IgD-negative memory B cell (primary cell): Measurements from ENCODE around the gene PPM1L. TPM values are rescaled to one million over a fixed set of nuclear protein-coding genes. Genes with fewer than 3 reads are reported as not detected.

ENCODE experiments used
- H3K27ac Mint-ChIP-seq, 3 donors: one replicate each; pipeline ENCODE4 v1.8.0; 2020 to 2022; ENCODE audit warnings: mild to moderate bottlenecking in 3 of 3, mixed read lengths in 3 of 3, moderate library complexity in 1 of 3
- H3K27me3 Mint-ChIP-seq: one replicate; pipeline ENCODE4 v1.8.0; 2021; ENCODE audit warnings: mixed read lengths
- H3K36me3 Mint-ChIP-seq: one replicate; pipeline ENCODE4 v1.8.0; 2020; ENCODE audit warnings: mild to moderate bottlenecking, mixed read lengths
- H3K4me1 Mint-ChIP-seq, 3 donors: one replicate each; pipeline ENCODE4 v1.8.0; 2020 to 2022; ENCODE audit warnings: mixed read lengths in 3 of 3, mild to moderate bottlenecking in 1 of 3
- H3K4me3 Mint-ChIP-seq, 4 donors: one replicate each; pipeline ENCODE4 v1.8.0; 2020 to 2022; ENCODE audit warnings: mild to moderate bottlenecking in 4 of 4, mixed read lengths in 4 of 4, moderate library complexity in 3 of 4
- H3K9me3 Mint-ChIP-seq, 3 donors: one replicate each; pipeline ENCODE4 v1.8.0; 2020 to 2021; ENCODE audit warnings: mixed read lengths in 3 of 3, mild to moderate bottlenecking in 1 of 3
- polyA plus RNA-seq: library from polyadenylated mRNA; unstranded; fragments of 300-500 nt; fragmentation: Illumina TruSeq; gene quantifications from one replicate; pipeline ENCODE4 v1.2.3, GENCODE V29; 2021

PPM1L gene
- polyA plus RNA-seq, 1 donor from 2014 or later = 3.0 TPM

- Mint-ChIP-seq H3K4me3 (no peak overlapping the region), H3K27me3 (no peaks in the 10 kb centered on the region), H3K9me3 (peaks cover 0 to 4% (median 0%) of the 10 kb centered on the region in 3 donors), H3K36me3 (peaks cover 7% of the 10 kb centered on the region), H3K4me1 (peaks cover 0 to 3% (median 0%) of the 10 kb centered on the region in 3 donors), H3K27ac (no peak overlapping the region)
Observed at GRCh38 chr3:160831401-160831800, 75.4 kb downstream of the PPM1L start.

- H3K4me1 Mint-ChIP-seq = peaks cover 0 to 8% (median 2%) of the 10 kb centered on the region in 3 donors
- H3K27ac Mint-ChIP-seq = no peak overlapping the region
- peaks cover 4% of the 10 kb centered on the region for H3K36me3 Mint-ChIP-seq
- H3K27me3 Mint-ChIP-seq = no peaks in the 10 kb centered on the region
- H3K9me3 Mint-ChIP-seq = peaks cover 2 to 4% (median 3%) of the 10 kb centered on the region in 3 donors
- no peak overlapping the region for H3K4me3 Mint-ChIP-seq
Observed at GRCh38 chr3:160837394-160837980, 81.5 kb downstream of the PPM1L start.

- Mint-ChIP-seq H3K4me3 (no peak overlapping the region), H3K27me3 (no peaks in the 10 kb centered on the region), H3K4me1 (peaks cover 0 to 8% (median 0%) of the 10 kb centered on the region in 3 donors), H3K36me3 (no peaks in the 10 kb centered on the region), H3K27ac (no peak overlapping the region), H3K9me3 (peaks cover 0 to 3% (median 2%) of the 10 kb centered on the region in 3 donors)
Observed at GRCh38 chr3:160840590-160840989, 84.6 kb downstream of the PPM1L start.

GRCh38 chr3:160841455-160841854 lies 85.4 kb downstream of the PPM1L start:
- H3K4me1 Mint-ChIP-seq = peaks cover 0 to 7% (median 0%) of the 10 kb centered on the region in 3 donors
- H3K9me3 Mint-ChIP-seq = peaks cover 0 to 3% (median 2%) of the 10 kb centered on the region in 3 donors
- peak overlapping the region in 1 of 3 donors; percentile 33 for H3K27ac Mint-ChIP-seq
- no peak overlapping the region for H3K4me3 Mint-ChIP-seq
- H3K36me3 Mint-ChIP-seq = no peaks in the 10 kb centered on the region
- H3K27me3 Mint-ChIP-seq = no peaks in the 10 kb centered on the region

- Mint-ChIP-seq H3K27me3 (no peaks in the 10 kb centered on the region), H3K9me3 (peaks cover 0 to 3% (median 2%) of the 10 kb centered on the region in 3 donors), H3K4me1 (peaks cover 0 to 3% (median 0%) of the 10 kb centered on the region in 3 donors), H3K4me3 (no peak overlapping the region), H3K36me3 (no peaks in the 10 kb centered on the region), H3K27ac (no peak overlapping the region)
Observed at GRCh38 chr3:160842021-160843005, 86.3 kb downstream of the PPM1L start.

- H3K27me3 Mint-ChIP-seq = peaks cover 1% of the 10 kb centered on the region
- peaks cover 3% of the 10 kb centered on the region for H3K36me3 Mint-ChIP-seq
- no peak overlapping the region for H3K4me3 Mint-ChIP-seq
- H3K9me3 Mint-ChIP-seq = no peaks in the 10 kb centered on the region
- H3K27ac Mint-ChIP-seq = no peak overlapping the region
- peaks cover 0 to 4% (median 2%) of the 10 kb centered on the region in 3 donors for H3K4me1 Mint-ChIP-seq
Observed at GRCh38 chr3:160851629-160852210, 95.7 kb downstream of the PPM1L start.

GRCh38 chr3:160852856-160853255 lies 96.8 kb downstream of the PPM1L start:
- Mint-ChIP-seq H3K4me1 (peaks cover 0 to 4% (median 0%) of the 10 kb centered on the region in 3 donors), H3K4me3 (no peak overlapping the region), H3K27me3 (peaks cover 1% of the 10 kb centered on the region), H3K36me3 (peaks cover 3% of the 10 kb centered on the region), H3K27ac (no peak overlapping the region), H3K9me3 (no peaks in the 10 kb centered on the region)

- H3K9me3 Mint-ChIP-seq = no peaks in the 10 kb centered on the region
- peaks cover 1% of the 10 kb centered on the region for H3K27me3 Mint-ChIP-seq
- no peak overlapping the region for H3K4me3 Mint-ChIP-seq
- no peak overlapping the region for H3K27ac Mint-ChIP-seq
- H3K36me3 Mint-ChIP-seq = no peaks in the 10 kb centered on the region
- H3K4me1 Mint-ChIP-seq = peaks cover 0 to 2% (median 2%) of the 10 kb centered on the region in 3 donors
Observed at GRCh38 chr3:160856450-160856849, 100.4 kb downstream of the PPM1L start.

GRCh38 chr3:160857476-160858119 lies 101.6 kb downstream of the PPM1L start:
- Mint-ChIP-seq H3K4me1 (peaks cover 0 to 2% (median 2%) of the 10 kb centered on the region in 3 donors), H3K9me3 (no peaks in the 10 kb centered on the region), H3K27ac (no peak overlapping the region), H3K36me3 (no peaks in the 10 kb centered on the region), H3K4me3 (no peak overlapping the region), H3K27me3 (peaks cover 1% of the 10 kb centered on the region)

GRCh38 chr3:160860346-160860745 lies 104.3 kb downstream of the PPM1L start:
- H3K4me3 Mint-ChIP-seq = peak overlapping the region in 1 of 4 donors; percentile 10
- H3K4me1 Mint-ChIP-seq = peaks cover 0 to 2% (median 2%) of the 10 kb centered on the region in 3 donors
- H3K27me3 Mint-ChIP-seq = peaks cover 1% of the 10 kb centered on the region
- no peak overlapping the region for H3K27ac Mint-ChIP-seq
- H3K9me3 Mint-ChIP-seq = no peaks in the 10 kb centered on the region
- H3K36me3 Mint-ChIP-seq = no peaks in the 10 kb centered on the region

GRCh38 chr3:160869825-160870224 lies 113.8 kb downstream of the PPM1L start:
- peaks cover 4% of the 10 kb centered on the region for H3K27me3 Mint-ChIP-seq
- no peaks in the 10 kb centered on the region for H3K4me1 Mint-ChIP-seq
- no peak overlapping the region for H3K4me3 Mint-ChIP-seq
- no peak overlapping the region for H3K27ac Mint-ChIP-seq
- no peaks in the 10 kb centered on the region for H3K36me3 Mint-ChIP-seq
- no peaks in the 10 kb centered on the region for H3K9me3 Mint-ChIP-seq

GRCh38 chr3:160870327-160870726 lies 114.3 kb downstream of the PPM1L start:
- Mint-ChIP-seq H3K4me1 (no peaks in the 10 kb centered on the region), H3K4me3 (no peak overlapping the region), H3K36me3 (no peaks in the 10 kb centered on the region), H3K27me3 (peaks cover 4% of the 10 kb centered on the region), H3K9me3 (no peaks in the 10 kb centered on the region), H3K27ac (no peak overlapping the region)

- no peaks in the 10 kb centered on the region for H3K36me3 Mint-ChIP-seq
- H3K4me3 Mint-ChIP-seq = no peak overlapping the region
- no peak overlapping the region for H3K27ac Mint-ChIP-seq
- peaks cover 0 to 11% (median 2%) of the 10 kb centered on the region in 3 donors for H3K9me3 Mint-ChIP-seq
- peaks cover 0 to 1% (median under 1%) of the 10 kb centered on the region in 3 donors for H3K4me1 Mint-ChIP-seq
- peaks cover 3% of the 10 kb centered on the region for H3K27me3 Mint-ChIP-seq
Observed at GRCh38 chr3:160874736-160875135, 118.7 kb downstream of the PPM1L start.

GRCh38 chr3:160876643-160877042 lies 120.6 kb downstream of the PPM1L start:
- Mint-ChIP-seq H3K27ac (no peak overlapping the region), H3K27me3 (peaks cover 1% of the 10 kb centered on the region), H3K36me3 (no peaks in the 10 kb centered on the region), H3K9me3 (peaks cover 0 to 11% (median 2%) of the 10 kb centered on the region in 3 donors), H3K4me3 (no peak overlapping the region), H3K4me1 (peaks cover 2 to 10% (median 5%) of the 10 kb centered on the region in 3 donors)
